GM21737 (cell line): Measurements from ENCODE around the gene C1RL.

ENCODE experiments used
- ATAC-seq: cut with Tn5 transposase; IDR thresholded peaks from one replicate; pipeline ENCODE4 v1.9.1; 2021; ENCODE audit warnings: mild to moderate bottlenecking, moderate library complexity; ENCODE audit not compliant: unreplicated experiment

Gene C1RL

GRCh38 chr12:7137908-7138307, 28.9 kb upstream of the C1RL start:
- no peak for ATAC-seq

- no peak for ATAC-seq
Observed at GRCh38 chr12:7136676-7137075, 27.7 kb upstream of the C1RL start.

GRCh38 chr12:7136071-7136470, 27.1 kb upstream of the C1RL start:
- ATAC-seq: no peak

GRCh38 chr12:7134396-7135166, 25.6 kb upstream of the C1RL start:
- ATAC-seq: no peak

GRCh38 chr12:7131502-7131866, 22.5 kb upstream of the C1RL start:
- ATAC-seq: no peak

- no peak for ATAC-seq
Observed at GRCh38 chr12:7130701-7131501, 21.9 kb upstream of the C1RL start.

- peak; percentile 55 for ATAC-seq
Observed at GRCh38 chr12:7129872-7130691, 21.1 kb upstream of the C1RL start, which contains the start of gene CLSTN3. Gene CLSTN3, plus strand, starts transcription at chr12:7130371. Its CDS starts 278 bp downstream, at chr12:7130649.

GRCh38 chr12:7129287-7129871, 20.4 kb upstream of the C1RL start:
- peak; percentile 10 for ATAC-seq

GRCh38 chr12:7128681-7129286, 19.8 kb upstream of the C1RL start, which contains the start of gene RBP5:
Gene RBP5, minus strand, starts transcription at chr12:7128889. Its CDS starts 114 bp downstream, at chr12:7128775.
- no peak for ATAC-seq

GRCh38 chr12:7127916-7128626, 19.1 kb upstream of the C1RL start:
- ATAC-seq: no peak

- ATAC-seq: no peak
Observed at GRCh38 chr12:7125632-7126227, 16.7 kb upstream of the C1RL start.

GRCh38 chr12:7123806-7124522, 14.9 kb upstream of the C1RL start:
- no peak for ATAC-seq

- ATAC-seq: no peak
Observed at GRCh38 chr12:7122811-7123769, 14.1 kb upstream of the C1RL start.

- ATAC-seq: no peak
Observed at GRCh38 chr12:7121324-7121723, 12.3 kb upstream of the C1RL start.

- no peak for ATAC-seq
Observed at GRCh38 chr12:7120166-7120565, 11.2 kb upstream of the C1RL start.

- no peak for ATAC-seq
Observed at GRCh38 chr12:7118881-7119280, 9.9 kb upstream of the C1RL start.

- no peak for ATAC-seq
Observed at GRCh38 chr12:7117670-7118069, 8.7 kb upstream of the C1RL start.

GRCh38 chr12:7116916-7117315, 7.9 kb upstream of the C1RL start:
- ATAC-seq: no peak
